Loucy (cell line): ENCODE results near the gene TMOD4.

Source experiments
- EZH2phosphoT487 ChIP-seq: fragments of 200-600 bp; IDR thresholded peaks from 2 replicates; pipeline ENCODE4 v1.6.1; 2018; ENCODE audit warnings: antibody characterized with exemption, mild to moderate bottlenecking, moderate library complexity, borderline replicate concordance
- TF ChIP-seq, protein P1 (sequence below): fragments of 200-600 bp; sonication (generic); conservative IDR thresholded peaks from 2 replicates; pipeline ENCODE4 v1.5.1; 2014; ENCODE audit warnings: mild to moderate bottlenecking, antibody characterized with exemption, low read length

DNA sequence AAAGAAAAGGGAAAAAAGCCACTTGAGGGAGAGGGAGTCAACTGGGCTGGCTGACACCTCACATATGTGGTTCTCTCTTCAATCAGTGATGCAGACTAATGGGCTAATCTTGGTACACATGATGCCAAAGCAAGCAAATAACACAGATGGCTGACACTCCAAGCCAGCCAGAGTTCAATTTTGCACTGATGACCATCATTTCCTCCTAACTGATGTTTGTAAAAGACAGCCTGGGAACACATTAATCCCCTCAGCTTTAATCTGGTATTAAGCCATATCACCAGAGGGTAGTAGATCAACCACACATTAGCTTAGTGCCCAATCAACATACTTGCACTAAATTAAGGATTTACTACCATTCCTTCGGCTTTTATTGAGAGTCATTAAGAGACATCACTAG is 11.4 kb upstream of the TMOD4 start:
- TF ChIP-seq, protein P1, sequence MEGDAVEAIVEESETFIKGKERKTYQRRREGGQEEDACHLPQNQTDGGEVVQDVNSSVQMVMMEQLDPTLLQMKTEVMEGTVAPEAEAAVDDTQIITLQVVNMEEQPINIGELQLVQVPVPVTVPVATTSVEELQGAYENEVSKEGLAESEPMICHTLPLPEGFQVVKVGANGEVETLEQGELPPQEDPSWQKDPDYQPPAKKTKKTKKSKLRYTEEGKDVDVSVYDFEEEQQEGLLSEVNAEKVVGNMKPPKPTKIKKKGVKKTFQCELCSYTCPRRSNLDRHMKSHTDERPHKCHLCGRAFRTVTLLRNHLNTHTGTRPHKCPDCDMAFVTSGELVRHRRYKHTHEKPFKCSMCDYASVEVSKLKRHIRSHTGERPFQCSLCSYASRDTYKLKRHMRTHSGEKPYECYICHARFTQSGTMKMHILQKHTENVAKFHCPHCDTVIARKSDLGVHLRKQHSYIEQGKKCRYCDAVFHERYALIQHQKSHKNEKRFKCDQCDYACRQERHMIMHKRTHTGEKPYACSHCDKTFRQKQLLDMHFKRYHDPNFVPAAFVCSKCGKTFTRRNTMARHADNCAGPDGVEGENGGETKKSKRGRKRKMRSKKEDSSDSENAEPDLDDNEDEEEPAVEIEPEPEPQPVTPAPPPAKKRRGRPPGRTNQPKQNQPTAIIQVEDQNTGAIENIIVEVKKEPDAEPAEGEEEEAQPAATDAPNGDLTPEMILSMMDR: no peak
- TF ChIP-seq EZH2phosphoT487: no peak
